Measurements from ENCODE around the gene TMEM150B.

DNA sequence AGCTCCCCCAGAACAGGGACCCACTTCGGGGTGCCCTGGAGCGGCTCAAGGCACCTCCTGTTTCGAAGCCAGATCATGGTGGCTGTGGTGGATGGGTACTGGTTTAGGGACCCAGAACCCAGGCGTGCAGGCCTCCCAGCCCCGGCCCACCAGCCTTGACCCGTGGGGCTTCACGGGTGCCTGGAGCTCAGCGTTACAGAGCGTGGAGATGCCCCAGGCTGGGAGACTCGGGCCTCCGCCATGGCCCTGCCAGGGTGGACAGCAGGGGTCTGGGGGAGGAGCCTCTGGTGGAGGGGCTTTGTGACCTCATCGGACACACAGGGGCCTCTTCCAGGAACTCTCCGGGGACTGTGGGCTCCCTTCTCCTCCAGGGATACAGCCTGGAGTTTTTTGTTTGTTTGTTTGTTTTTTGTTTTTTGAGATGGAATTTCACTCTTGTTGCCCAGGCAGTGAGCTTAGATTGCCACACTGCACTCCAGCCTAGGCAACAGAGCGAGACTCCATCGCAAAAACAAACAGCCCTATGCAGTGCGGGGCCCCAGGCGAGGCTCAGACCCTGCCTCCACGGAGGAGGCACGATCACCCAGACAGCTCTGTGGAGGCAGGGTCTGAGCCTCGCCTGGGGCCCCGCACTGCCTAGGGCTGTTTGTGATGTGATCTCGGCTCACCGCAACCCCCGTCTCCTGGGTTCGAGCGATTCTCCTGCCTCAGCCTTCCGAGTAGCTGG is 38.0 kb upstream of the TMEM150B start, which contains the start of gene GARIN5B:
- no peak for TF ChIP-seq POLR2A (IDR thresholded peaks at IDR 0.05)
- TF ChIP-seq, protein P1, sequence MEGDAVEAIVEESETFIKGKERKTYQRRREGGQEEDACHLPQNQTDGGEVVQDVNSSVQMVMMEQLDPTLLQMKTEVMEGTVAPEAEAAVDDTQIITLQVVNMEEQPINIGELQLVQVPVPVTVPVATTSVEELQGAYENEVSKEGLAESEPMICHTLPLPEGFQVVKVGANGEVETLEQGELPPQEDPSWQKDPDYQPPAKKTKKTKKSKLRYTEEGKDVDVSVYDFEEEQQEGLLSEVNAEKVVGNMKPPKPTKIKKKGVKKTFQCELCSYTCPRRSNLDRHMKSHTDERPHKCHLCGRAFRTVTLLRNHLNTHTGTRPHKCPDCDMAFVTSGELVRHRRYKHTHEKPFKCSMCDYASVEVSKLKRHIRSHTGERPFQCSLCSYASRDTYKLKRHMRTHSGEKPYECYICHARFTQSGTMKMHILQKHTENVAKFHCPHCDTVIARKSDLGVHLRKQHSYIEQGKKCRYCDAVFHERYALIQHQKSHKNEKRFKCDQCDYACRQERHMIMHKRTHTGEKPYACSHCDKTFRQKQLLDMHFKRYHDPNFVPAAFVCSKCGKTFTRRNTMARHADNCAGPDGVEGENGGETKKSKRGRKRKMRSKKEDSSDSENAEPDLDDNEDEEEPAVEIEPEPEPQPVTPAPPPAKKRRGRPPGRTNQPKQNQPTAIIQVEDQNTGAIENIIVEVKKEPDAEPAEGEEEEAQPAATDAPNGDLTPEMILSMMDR (IDR thresholded peaks at IDR 0.05): no peak

Data from uterus (tissue), 2 donors.